ENCODE results near the gene NEMF.
"Not testable (repeated sequence)": the region's sequence is repeated elsewhere in the genome, so short reads cannot be mapped to it uniquely, and the experiment has no call there.

NEMF gene

DNA sequence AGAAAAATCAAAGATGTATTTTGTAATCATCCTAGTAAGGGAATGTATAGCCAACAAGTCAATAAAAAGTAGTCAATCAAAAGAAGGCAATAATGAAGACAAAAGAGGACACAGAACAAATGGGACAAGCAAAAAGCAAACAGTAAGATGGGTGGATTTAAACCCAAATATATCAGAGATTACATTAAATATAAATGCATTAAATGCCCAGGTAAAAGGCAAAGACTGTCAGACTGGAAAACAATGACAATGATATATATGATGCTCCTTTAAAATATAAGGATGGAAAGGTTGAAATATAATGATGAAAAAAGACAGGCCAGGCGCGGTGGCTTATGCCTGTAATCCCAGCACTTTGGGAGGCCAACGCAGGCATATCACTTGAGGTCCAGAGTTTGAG is 35.7 kb downstream of the NEMF start:
- DNase-seq (ENCODE audit: low spot score), result no peak

DNA sequence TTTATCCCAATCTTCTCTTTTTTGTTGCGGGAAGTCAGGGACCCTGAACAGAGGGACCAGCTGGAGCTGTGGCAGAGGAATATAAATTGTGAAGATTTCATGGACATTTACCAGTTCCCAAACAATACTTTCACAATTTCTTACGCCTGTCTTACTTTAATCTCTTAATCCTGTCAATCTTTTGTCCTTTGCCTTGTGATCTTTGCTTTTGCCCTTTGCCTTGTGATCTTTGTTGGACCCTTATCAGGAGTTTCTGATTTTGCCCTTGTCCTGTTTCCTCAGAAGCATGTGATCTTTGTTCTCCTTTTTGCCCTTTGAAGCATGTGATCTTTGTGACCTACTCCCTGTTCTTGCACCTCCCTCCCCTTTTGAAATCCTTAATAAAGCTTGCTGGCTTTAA is 36.5 kb downstream of the NEMF start:
- not testable (repeated sequence) for DNase-seq (ENCODE audit: low spot score)

DNA sequence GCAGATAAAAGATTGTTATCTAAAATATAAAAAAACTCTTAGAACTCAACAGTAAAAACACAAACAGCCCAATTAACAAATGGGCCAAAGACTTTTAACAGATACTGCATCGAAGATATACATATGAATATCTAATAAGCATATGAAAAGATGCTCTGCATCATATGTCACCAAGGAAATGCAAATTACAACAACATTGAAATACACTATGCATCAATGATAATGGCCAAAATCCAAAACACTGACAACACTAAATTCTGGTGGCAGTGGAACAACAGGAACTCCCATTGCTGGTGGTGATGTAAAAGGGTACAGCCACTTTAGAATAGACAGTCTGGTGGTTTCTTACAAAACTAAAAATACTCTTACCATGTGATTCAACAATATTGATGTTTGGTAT is 43.8 kb downstream of the NEMF start:
- no peak for DNase-seq (ENCODE audit: low spot score)

DNA sequence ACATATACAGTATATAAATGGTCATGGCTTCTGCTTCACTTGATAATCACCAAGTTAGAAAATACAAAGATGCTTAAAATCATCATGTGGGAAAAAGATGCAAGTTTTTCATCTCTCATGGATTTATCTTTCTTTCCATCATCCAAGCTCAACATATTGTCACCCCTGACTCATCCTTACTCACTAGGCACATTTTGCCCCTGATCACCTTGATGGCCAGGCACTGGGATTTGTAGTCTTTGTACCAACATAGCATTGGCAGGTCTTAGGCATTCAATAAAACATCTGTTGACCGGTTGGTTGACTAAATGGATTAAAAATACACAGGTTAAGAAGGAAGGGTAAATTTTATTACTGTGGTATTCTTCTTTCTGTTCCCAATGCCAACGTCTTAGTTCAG is 56.6 kb downstream of the NEMF start:
- DNase-seq (ENCODE audit: low spot score), result no peak

DNA sequence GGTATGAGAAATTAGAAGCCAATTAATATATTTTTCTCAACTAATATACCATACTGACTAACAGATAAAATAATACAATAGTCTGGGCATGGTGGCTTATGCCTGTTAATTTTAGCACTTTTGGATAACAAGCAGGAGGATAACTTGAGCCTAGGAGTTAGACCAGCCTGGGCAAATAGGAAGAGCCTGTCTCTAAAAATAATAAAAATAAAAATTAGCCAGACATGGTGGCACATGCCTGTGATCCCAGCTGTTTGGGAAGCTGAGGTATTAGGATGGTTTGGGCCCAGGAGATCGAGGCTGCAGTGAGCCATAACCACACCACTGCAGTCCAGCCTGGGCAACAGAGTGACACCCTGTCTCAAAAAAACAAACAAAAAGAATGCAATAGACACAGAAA is 60.0 kb downstream of the NEMF start:
- DNase-seq (ENCODE audit: low spot score), result no peak

DNA sequence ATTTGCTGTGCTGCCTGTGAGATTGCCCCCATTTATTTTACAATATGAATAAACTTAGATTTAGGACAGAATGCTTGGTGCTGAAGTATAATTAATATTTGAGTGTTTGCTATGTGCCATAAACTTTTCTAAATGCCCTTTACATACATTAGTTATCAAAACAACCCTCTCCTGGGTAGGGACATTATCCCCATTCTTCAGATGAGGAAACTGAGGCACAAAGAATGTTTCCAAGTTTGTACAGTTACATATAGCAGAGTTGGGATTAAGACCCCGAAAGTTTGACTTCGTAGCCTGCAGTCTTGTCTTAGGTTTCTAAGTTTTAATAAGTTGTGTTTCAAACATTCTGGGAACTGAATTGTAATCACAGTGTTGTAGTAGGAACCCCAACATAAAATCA is 66.3 kb downstream of the NEMF start:
- DNase-seq (ENCODE audit: low spot score), result no peak

DNA sequence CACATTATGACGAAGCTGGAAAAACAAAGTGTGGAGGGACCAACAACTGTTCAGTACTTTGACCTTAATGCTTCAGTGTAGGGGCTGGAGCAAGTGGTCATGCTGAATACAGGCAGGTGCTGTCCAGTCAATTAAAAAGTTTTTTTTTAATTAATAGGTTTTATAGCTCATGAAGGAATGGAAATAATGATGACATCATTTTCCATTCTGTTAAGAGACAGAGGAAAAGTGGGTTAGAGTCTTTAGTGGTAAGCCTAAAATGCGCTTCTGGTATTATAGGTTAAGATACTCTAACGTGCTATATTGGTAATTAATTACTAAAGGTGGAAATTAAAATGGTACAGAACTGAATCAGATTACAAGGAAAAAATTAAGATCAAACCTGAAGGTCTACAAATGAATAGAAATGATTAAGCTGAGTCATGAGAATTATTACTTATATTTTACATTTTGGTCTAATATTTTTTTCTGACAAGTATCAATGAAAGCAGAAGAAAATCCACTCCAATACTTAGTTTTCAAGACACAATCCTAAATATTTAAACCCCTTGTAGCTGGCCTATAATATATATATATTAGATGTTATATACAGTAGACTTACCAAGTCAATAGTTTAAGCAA is 69.1 kb downstream of the NEMF start:
- no peak for DNase-seq (ENCODE audit: low spot score)

DNA sequence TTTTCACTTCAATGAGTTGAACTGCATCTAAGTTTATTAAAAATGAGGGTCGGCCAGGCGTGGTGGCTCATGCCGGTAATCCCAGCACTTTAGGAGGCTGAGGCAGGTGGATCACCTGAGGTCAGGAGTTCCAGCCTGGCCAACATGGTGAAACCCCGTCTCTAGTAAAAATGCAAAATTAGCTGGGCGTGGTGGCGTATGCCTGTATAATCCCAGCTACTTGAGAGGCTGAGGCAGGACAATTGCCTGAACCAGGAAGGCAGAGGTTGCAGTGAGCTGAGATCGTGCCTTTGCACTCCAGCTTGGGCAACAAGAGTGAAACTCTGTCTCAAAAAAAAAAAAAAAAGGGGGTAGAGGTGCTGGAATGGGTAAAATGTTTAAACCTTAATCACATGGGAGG is 71.5 kb downstream of the NEMF start:
- not testable (repeated sequence) for DNase-seq (ENCODE audit: low spot score)

DNA sequence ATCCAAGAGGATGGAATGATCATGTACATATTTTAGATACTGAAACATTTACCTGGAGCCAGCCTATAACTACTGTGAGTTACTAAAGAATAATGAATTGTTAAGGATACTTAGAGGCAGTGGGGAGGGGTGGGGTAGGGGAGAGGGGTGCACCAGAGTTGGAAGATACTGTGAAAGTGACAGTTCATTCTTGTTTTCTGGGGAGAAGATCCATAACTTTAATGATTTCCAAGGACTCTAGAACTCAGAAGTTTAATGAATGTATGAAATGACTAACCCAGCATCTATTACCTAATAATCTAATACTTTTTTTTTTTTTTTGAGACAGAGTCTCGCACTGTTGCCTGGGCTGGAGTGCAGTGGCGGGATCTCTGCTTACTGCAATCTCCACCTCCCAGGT is 74.2 kb downstream of the NEMF start:
- no peak for DNase-seq (ENCODE audit: low spot score)

DNA sequence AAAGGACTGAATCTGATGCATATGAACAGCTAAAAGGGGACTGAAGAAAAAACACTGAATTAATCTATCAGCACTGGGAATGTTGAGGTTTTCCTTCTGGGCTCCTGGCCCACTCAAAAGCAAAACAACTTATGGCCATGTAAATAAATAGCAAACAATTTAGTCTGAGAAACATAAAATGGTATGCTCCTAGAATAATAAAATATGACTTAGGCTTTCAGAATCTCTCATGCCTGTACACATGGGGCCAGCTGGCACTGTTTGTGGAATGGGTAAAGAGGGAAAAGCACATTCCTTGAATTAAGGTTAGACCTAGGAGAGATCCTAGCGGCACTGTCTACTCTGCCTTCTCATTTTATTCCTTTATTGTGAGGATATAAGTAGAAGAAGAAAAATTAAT is 78.5 kb downstream of the NEMF start:
- no peak for DNase-seq (ENCODE audit: low spot score)

DNA sequence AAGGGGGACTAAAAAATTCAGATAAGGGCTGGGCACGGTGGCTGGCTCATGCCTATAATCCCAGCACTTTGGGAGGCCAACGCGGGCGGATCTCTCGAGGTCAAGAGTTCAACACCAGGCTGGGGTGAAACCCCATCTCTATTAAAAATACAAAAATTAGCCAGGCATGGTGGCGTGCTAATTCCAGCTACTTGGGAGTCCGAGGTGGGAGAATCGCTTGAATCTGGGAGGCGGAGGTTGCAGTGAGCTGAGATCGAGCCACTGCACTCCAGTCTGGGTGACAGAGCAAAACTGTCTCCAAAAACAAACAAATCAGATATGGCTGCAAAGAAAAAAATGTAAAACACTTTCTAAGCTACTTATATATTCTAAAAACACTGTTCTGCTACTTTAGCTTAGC is 80.9 kb downstream of the NEMF start:
- not testable (repeated sequence) for DNase-seq (ENCODE audit: low spot score)

DNA sequence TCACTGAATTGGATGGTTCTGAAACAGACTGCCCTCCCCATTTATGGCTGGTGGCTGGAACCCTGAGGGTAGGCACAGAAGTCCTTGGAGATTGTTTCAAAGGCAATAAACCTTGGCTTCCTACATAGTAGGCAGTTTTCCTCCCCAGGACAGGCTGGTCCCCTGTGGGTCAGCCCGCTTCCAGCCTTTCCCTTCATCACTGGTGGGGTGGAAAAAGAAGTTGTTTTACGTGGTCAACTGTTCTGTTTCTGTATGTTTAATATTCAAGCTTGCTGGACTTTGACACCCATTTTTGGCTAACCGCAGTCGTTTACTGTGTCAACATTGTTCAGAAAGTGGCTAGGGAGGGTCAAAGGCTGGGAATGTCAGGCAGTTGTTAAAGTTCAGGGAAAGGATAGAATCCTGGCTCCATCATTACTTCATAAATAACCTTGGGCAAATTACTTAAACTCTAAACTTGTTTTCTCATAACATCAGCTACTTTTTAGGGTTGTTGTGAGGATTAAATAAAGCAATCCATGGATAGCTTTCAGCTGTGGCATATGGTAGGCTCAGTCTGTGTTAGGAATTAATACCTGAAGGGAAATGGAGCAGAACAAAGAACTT is 82.3 kb downstream of the NEMF start:
- DNase-seq (ENCODE audit: low spot score), result no peak

DNA sequence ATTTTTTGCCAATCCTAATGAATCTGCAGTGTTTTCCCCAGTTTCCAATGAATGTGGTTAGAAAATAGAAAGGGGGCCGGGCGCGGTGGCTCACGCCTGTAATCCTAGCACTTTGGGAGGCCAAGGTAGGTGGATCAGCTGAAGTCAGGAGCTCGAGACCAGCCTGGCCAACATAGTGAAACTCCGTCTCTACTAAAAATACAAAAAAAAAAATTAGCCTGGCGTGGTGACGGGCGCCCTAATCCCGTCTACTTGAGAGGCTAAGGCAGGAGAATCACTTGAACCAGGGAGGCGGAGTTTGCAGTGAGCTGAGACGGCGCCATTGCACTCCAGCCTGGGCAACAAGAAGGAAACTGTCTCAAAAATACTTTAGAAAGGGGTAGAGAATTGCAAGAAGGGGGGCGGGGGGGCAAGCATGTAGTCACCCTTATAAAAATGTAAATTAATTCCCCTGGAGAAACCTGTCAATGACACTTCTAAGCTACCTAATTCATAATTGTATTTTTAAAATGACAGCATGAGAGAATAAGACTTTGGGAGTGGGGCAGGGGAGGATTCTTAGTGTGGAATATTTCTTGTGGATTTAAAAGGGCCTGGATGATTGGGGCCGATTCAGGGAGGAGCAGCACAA is 82.9 kb downstream of the NEMF start:
- no peak for DNase-seq (ENCODE audit: low spot score)

DNA sequence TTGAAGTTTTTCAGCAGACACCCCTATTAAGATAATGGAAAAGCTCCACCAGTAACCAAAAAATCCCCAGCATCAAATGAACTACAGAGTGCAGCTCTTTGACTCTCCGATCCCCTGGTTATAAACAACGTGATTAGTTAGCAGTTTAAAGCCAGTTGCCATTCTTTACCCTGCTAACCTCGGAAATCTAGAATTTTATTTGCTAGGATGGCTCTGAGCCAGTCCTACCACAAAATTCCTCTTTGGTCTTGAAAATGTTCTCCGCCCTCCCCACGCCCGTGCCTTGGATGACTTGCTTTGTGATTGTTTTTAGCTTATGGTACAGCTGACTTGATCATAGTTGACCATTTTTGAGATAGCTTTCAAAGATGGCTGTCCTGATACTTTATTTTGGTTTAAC is 83.4 kb downstream of the NEMF start:
- no peak for DNase-seq (ENCODE audit: low spot score)

DNA sequence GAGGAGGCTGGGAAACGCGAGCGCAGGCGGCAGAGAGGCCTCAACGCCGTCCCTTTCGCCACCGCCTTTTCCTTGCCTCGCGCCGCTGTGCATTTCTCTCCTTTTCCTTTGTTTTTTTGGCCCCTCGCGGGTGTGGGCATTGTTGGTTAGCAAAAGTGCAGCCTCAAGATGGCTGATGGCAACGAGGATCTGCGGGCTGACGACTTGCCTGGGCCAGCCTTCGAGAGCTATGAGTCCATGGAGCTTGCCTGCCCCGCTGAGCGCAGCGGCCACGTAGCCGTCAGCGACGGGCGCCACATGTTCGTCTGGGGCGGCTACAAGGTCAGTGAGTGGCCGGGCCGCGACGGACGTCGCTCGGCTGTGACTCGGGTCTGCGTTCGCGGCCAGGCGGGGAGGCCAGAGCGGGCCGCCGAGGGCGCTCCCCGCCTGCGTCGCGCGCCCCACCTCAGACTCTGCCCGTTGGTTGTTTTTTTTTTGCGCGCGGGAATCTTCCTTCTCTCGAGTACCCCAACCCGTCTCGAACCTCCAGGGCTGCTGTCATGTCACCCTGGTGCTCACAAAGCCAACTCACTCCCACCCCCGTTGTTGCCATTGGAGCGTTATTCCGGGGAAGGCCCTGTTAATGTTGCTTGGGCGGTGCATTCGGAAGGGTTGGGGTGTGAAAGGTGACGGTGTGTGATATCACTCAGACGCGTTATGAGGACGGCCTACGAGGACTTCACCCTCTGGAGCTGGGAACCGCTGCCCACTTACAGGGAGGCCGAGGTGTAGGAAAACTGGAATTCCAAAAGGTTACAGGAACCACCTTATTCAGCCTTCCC is 84.1 kb downstream of the NEMF start:
- DNase-seq (ENCODE audit: low spot score), result peak; percentile 8

DNA sequence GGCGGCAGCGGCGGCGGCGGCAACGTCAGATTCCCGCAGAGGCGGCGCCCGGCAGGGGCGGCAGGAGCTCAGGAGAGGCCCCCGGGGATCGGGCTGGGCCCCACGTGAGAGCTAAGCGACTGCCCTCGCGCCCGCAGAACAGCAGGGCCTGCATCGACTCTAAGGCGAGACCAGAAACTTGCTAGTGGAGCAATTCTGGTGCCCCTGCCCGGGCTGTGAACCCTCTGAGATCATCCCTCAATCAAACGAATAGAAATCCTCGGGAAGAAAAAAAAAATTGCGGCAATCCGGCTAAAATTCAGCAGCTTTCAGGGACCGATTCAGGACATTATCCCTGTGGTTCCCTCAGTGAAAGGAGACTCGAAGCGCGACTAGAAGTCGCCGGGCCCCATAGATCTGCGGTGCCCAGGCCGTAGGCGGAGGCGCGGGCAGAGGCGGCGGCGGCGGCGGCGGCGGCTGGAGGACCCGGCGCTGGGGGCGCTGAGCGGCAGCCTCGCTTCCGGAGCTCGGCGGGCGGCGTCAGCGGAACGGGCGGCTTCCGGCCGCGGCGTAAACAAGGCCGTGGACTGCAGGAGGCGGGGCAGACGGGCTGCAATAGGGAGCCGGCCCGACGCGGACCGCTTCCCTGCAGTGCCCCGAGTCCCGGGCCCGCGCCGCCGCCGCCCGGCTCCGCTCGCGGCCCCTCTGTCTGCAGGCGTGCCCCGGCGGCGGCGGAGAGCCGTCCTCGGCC is 84.9 kb downstream of the NEMF start, which contains the start of gene KLHDC2:
Gene KLHDC2, plus strand, starts transcription at position 583 of the 730 bp plus-strand sequence. CDS start 316 bp downstream, outside the sequence.
- DNase-seq (ENCODE audit: low spot score), result peak; percentile 62

DNA sequence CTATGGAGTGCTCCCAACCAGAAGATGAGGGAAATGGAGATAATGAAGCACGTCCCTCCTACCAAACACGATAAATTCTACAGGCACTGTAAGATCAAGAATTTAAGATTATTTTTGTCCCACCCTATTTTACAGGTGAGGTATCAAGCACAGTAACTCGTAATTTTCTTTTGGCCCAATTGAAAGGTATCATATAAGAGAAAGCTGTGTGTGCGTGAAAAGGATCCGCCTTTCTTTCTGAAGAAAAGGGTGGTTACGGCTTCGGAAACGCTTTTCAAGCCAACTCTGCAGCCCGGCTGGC is 85.4 kb downstream of the NEMF start:
- DNase-seq (ENCODE audit: low spot score), result no peak

DNA sequence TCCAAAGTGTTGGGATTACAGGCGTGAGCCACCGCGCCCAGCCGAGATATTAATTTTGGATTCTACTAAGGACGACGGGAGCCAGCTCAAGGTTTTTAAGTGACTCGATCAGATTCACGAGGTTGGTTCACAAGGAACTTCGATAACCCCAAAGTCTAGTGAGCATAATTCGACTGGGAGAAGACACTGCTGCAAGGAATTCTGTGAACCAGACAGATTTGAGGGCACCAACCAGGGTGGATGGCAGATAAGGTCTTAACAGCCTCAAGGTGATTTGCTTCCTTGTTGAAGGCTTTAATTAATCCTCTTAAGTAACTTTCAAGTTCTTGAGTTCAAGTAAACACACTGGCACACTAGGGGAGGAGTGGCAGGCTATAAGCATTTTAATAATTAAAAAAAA is 85.7 kb downstream of the NEMF start:
- no peak for DNase-seq (ENCODE audit: low spot score)

DNA sequence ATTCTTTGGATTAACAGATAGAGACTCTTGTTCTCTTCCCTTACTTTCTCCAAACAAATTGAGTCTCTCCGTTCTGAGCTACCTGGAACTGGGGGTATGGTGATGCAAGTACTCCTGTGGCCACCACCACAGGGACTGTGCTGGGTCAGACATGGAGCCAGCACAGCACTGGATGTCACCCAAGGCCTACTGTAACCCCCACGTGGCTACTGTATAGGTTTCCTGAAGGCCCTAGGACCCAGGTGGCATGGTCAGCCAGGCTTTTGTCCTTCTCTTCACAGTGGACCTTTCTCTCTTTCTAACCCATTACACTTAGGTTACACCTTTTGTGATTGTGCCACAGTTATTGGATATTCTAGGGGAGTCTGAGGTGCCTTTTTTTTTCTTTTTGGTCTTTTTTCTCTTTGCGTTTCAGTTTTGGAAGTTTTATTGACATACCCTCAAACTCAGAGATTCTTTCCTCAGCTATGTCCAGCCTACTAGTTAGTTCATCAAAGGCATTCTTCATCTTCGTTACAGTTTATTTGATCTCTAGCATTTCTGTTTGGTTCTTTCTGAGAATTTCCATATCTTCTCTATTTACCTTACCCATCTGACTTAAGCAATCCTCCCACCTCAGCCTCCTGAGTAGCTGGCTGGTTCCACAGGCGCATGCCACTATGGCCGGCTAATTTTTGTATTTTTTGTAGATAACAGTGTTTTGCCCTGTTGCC is 90.6 kb downstream of the NEMF start:
- no peak for DNase-seq (ENCODE audit: low spot score)

DNA sequence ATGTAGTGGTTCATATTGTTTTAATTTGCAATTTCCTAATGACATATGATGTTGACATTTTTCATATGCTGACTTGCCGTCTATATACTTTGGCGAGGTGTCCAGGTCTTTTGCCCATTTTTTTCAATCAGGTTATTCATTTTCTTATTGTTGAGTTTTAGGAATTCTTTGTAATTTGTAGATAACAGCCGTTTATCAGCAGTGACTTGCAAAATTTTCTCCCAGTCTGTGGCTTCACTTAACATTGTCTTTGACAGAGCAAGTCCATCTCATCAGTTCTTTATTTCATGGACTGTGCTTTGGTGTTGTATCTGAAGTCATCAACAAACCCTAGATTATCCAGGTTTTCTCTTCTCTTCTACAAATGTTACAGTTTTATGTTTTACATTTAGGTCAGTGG is 97.2 kb downstream of the NEMF start:
- DNase-seq (ENCODE audit: low spot score), result no peak

DNA sequence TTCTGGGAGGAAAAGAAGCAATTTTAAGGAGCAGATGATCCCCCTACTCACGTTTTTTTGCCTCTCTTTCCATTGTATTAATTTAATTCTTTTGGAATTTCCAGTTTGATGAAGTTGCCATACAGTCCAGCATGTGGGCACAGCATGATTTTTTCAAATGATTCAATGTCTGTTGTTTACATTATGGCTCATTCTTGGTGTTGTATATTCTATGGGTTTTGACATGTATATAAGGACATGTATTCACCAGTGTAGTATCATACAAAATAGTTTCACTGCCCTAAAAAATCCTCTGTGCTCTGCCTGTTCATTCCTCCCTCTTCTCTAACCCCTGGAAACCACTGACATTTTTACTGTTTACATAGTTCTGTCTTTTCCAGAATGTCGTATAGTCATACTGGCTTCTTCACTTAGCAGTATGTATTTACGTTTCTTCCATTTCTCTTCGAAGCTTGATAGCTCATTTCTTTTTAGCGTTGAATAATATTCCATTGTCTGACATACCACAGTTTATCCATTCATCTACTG is 98.0 kb downstream of the NEMF start:
- DNase-seq (ENCODE audit: low spot score), result no peak

Data from COLO829 (cell line).